ENCODE results near the gene SV2C. TPM values are rescaled to one million over a fixed set of nuclear protein-coding genes. Genes with fewer than 3 reads are reported as not detected.
"Not testable (repeated sequence)": the region's sequence is repeated elsewhere in the genome, so short reads cannot be mapped to it uniquely, and the experiment has no call there.

Gene SV2C
- total RNA-seq, 1 experiment from 2014 or later = not detected

DNA sequence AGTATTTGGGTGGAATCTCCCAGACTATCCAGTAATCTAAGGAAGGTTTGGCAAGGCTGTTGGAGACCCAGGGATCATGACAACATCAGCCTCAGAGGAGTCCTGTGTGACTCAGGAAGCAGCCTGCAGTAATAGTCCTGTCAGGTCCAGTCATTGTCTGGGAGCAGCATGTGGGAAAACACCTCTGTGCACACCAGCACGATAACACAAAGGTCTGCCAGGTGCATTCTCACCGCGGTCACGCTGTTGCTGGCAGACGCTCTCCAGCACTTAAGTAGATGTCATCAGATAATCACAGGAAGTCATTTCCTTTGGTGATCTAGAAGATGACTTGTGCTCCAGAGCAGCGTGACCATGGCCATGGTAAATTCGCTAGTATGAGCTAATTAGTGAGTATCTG, 220.7 kb downstream of the SV2C start:
- no peak overlapping the region for H3K4me3 ChIP-seq
- no peak for DNase-seq (ENCODE audit: low read depth in 1 of 2, low spot score in 2 of 2)

DNA sequence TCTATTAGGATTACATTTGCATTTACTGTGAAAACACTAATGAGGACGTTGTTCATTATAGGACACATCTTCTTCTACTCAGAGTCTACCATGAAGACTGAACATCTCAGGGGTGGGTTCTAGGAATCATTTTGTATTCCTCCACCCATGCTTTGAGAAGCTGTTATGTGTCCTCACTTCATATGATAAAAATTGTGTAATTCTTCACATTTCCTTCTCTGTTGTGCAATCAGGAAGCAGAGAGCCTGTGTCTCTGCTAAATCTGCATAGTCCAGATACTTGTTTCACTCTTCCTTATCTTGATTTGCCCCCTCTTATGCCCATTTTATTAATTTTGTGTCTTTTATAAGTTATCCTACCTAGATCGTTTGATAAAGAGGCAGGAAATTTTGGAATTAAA, 222.1 kb downstream of the SV2C start:
- DNase-seq (ENCODE audit: low read depth in 1 of 2, low spot score in 2 of 2) = no peak
- Histone ChIP-seq H3K9me3 (replicated peaks) (no peaks in the 10 kb centered on the region), H3K27ac (no peak overlapping the region), H3K36me3 (no peaks in the 10 kb centered on the region), H3K4me1 (replicated peaks) (no peaks in the 10 kb centered on the region), H3K27me3 (replicated peaks) (no peaks in the 10 kb centered on the region; the same call in 1 of the 2 replicates), H3K4me3 (no peak overlapping the region)

More for the DNA sequence above, 220.7 kb downstream of the SV2C start:
- Histone ChIP-seq H3K27ac (no peak overlapping the region), H3K4me1 (replicated peaks) (no peaks in the 10 kb centered on the region), H3K27me3 (replicated peaks) (no peaks in the 10 kb centered on the region; the same call in 1 of the 2 replicates), H3K9me3 (replicated peaks) (no peaks in the 10 kb centered on the region), H3K36me3 (no peaks in the 10 kb centered on the region)

DNA sequence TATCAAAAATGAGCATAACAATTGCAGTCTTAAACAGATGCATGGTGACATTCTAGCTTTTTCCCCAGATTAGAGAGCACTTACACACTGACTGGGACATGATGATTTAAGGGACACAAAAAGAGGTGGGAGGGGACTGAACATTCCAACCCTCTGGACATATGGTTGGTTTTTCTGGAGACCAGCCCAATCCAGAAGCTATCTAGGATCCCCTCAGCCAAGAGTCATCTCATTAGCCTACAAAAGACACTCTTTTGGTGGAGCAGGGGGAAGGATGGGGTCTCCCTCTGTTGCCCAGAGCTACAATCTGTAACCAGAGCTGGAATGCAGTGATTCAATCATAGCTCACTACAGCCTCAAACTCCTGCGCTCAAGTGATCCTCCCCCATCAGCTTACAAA, 222.6 kb downstream of the SV2C start:
- no peaks in the 10 kb centered on the region for H3K4me1 ChIP-seq (replicated peaks)
- H3K36me3 ChIP-seq = no peaks in the 10 kb centered on the region
- no peaks in the 10 kb centered on the region for H3K9me3 ChIP-seq (replicated peaks)
- no peak for DNase-seq (ENCODE audit: low read depth in 1 of 2, low spot score in 2 of 2)
- H3K4me3 ChIP-seq = no peak overlapping the region
- H3K27me3 ChIP-seq (replicated peaks) = no peaks in the 10 kb centered on the region; the same call in 1 of the 2 replicates
- H3K27ac ChIP-seq = no peak overlapping the region

DNA sequence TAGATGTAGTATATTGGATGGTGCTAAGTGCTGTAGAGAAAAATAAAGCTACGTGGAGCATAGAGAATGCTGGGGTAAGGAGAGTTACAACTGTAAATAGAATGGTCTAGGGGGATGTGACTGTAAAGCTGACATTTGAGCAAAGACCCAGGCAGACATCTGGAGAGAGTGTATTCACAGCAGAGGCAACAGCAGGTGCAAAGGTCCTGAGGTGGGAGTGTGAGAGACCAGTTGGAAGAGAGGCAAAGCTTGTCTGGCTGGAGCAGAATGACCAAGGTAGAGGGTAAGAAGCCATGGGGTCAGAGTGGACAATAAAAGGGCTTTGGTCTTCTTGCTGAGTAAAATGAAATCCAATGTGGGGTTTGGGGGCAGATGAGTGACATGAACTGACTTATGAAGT, 227.0 kb downstream of the SV2C start:
- H3K9me3 ChIP-seq (replicated peaks) = no peaks in the 10 kb centered on the region
- DNase-seq (ENCODE audit: low read depth in 1 of 2, low spot score in 2 of 2) = no peak
- H3K36me3 ChIP-seq = no peaks in the 10 kb centered on the region

DNA sequence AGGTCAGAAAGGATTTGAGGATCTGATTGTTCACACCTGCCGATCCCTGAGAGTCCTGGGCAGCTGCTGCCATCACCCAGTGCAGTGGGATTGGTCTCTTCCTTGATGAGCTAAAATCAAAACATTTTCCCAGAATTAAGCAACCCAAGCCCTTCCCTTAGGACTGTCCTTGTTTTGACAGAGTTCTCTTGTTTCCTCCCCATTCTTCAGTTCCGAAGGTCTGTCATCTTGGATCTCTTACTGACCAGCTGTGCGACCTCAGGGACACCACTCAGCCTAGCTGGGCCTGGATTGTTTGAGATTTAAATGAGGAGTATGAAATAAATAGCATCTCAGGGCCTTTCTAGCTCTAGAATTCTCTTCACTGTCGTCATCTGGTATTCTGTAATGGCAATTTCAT, 229.6 kb downstream of the SV2C start:
- Histone ChIP-seq H3K4me3 (no peak overlapping the region), H3K27ac (no peak overlapping the region), H3K36me3 (no peaks in the 10 kb centered on the region), H3K9me3 (replicated peaks) (no peaks in the 10 kb centered on the region), H3K4me1 (replicated peaks) (no peaks in the 10 kb centered on the region), H3K27me3 (replicated peaks) (peaks cover 6% of the 10 kb centered on the region; the same call in 1 of the 2 replicates)
- DNase-seq (ENCODE audit: low read depth in 1 of 2, low spot score in 2 of 2) = no peak

More for the DNA sequence above, 227.0 kb downstream of the SV2C start:
- no peak overlapping the region for H3K4me3 ChIP-seq
- no peaks in the 10 kb centered on the region; the same call in 1 of the 2 replicates for H3K27me3 ChIP-seq (replicated peaks)
- no peaks in the 10 kb centered on the region for H3K4me1 ChIP-seq (replicated peaks)
- H3K27ac ChIP-seq = no peak overlapping the region

DNA sequence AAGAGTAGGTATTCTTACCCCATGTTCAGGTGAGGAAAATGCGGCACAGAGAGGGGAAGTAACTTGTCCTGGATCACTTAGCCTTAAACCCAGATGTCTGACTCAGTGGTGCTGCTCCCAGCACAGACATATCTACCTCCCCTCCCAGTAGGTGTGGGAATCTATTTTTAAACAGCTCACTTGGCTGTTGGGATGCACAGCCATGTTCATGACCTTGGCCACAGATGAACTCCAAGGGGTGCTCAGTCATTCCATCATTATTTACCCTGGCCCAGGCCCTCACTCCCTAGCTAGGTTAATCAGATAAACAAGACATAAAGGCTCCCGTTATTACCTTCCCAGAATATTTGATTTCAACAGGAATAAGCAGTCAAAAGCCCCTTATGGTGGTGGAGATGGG, 231.5 kb downstream of the SV2C start:
- H3K9me3 ChIP-seq (replicated peaks) = no peaks in the 10 kb centered on the region
- no peaks in the 10 kb centered on the region for H3K36me3 ChIP-seq
- no peak overlapping the region for H3K4me3 ChIP-seq
- no peak overlapping the region for H3K27ac ChIP-seq
- DNase-seq (ENCODE audit: low read depth in 1 of 2, low spot score in 2 of 2) = no peak
- H3K27me3 ChIP-seq (replicated peaks) = peaks cover 6% of the 10 kb centered on the region; the same call in 1 of the 2 replicates
- no peaks in the 10 kb centered on the region for H3K4me1 ChIP-seq (replicated peaks)

DNA sequence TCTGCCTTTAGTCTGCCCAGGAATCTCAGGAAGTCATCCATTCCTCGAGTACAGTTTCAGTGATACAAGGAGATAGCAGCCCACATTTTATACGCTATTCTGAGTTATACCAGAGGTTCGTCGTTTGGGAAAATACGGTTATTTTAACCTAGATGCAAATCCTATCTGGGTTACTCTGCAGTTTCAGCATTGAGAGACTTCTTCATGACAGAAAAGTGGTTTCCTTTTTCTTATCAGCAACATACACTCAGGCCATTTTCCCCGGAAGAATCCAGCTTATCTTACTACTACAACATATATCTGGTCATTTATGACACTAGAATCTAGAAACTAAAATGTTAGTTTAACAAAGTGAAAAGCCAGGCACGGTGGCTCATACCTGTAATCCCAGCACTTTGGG, 236.5 kb downstream of the SV2C start:
- Histone ChIP-seq H3K36me3 (no peaks in the 10 kb centered on the region), H3K4me1 (replicated peaks) (no peaks in the 10 kb centered on the region), H3K9me3 (replicated peaks) (no peaks in the 10 kb centered on the region), H3K4me3 (no peak overlapping the region), H3K27ac (no peak overlapping the region), H3K27me3 (replicated peaks) (peaks cover 6% of the 10 kb centered on the region; the same call in 1 of the 2 replicates)
- DNase-seq (ENCODE audit: low read depth in 1 of 2, low spot score in 2 of 2) = no peak

DNA sequence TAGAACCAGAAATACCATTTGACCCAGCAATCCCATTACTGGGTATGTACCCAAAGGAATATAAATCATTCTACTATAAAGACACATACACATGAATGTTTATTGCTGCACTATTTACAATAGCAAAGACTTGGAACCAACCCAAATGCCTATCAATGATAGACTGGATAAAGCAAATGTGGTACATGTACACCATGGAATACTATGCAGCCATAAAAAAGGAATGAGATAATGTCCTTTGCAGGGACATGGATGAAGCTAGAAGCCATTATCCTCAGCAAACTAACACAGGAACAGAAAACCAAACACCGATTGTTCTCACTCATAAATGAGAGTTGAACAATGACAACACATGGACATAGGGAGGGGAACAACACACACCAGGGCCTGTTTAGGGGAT, 240.3 kb downstream of the SV2C start:
- not testable (repeated sequence) for H3K4me3 ChIP-seq; H3K27me3 ChIP-seq (replicated peaks); DNase-seq (ENCODE audit: low read depth in 1 of 2, low spot score in 2 of 2); H3K9me3 ChIP-seq (replicated peaks); H3K27ac ChIP-seq; H3K36me3 ChIP-seq; H3K4me1 ChIP-seq (replicated peaks)

DNA sequence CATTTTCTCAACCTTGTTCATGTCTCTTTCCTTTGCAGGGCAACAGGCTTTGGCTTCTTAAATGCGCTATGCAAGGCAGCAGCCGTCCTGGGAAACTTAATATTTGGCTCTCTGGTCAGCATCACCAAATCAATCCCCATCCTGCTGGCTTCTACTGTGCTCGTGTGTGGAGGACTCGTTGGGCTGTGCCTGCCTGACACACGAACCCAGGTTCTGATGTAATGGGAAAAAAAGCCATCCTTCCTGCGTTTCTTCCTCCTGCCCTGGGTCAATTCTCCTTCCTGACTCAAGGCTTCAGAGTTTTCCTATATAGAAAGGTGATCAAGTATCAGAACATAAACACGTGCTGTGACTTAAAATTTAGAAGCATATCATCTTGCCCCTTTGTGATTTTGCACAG, 242.1 kb downstream of the SV2C start:
- H3K9me3 ChIP-seq (replicated peaks) = no peaks in the 10 kb centered on the region
- no peaks in the 10 kb centered on the region for H3K36me3 ChIP-seq
- no peak overlapping the region for H3K27ac ChIP-seq
- no peak overlapping the region for H3K4me3 ChIP-seq
- DNase-seq (ENCODE audit: low read depth in 1 of 2, low spot score in 2 of 2) = no peak
- peaks cover 9% of the 10 kb centered on the region; the same call in 1 of the 2 replicates for H3K27me3 ChIP-seq (replicated peaks)
- no peaks in the 10 kb centered on the region for H3K4me1 ChIP-seq (replicated peaks)

DNA sequence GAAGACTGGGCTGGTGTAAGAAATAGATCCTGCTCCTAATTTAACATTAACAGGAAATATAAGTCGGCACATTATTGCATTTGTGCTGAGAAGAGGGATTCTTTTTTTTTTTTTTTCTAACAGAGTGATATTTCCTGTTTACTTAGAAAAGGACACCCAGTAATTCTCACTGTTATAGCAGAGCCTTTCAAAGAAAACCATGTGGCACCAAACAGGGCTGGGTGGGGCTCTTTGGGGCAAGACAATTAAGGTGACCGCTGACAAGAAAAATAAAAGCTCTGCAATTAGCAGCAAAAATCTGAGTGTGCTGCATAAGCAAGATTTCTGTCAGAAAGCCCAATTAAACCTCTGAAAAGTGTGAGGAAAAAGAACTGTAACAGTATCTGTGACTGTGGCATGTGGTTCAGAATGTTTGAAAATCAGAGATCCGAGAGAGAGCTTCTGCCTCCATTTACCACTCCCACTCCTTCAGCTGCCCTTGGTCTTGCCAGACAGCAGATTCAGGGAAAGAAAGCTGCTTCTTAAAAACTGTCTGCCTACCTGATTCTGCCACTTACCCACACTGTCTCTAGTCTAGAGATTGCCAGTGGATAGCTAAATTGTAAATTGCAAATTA, 242.8 kb downstream of the SV2C start:
- H3K27ac ChIP-seq = no peak overlapping the region
- H3K4me3 ChIP-seq = no peak overlapping the region
- H3K36me3 ChIP-seq = no peaks in the 10 kb centered on the region
- H3K9me3 ChIP-seq (replicated peaks) = no peaks in the 10 kb centered on the region
- H3K4me1 ChIP-seq (replicated peaks) = no peaks in the 10 kb centered on the region
- no peak for DNase-seq (ENCODE audit: low read depth in 1 of 2, low spot score in 2 of 2)
- H3K27me3 ChIP-seq (replicated peaks) = peaks cover 9% of the 10 kb centered on the region; the same call in 1 of the 2 replicates

DNA sequence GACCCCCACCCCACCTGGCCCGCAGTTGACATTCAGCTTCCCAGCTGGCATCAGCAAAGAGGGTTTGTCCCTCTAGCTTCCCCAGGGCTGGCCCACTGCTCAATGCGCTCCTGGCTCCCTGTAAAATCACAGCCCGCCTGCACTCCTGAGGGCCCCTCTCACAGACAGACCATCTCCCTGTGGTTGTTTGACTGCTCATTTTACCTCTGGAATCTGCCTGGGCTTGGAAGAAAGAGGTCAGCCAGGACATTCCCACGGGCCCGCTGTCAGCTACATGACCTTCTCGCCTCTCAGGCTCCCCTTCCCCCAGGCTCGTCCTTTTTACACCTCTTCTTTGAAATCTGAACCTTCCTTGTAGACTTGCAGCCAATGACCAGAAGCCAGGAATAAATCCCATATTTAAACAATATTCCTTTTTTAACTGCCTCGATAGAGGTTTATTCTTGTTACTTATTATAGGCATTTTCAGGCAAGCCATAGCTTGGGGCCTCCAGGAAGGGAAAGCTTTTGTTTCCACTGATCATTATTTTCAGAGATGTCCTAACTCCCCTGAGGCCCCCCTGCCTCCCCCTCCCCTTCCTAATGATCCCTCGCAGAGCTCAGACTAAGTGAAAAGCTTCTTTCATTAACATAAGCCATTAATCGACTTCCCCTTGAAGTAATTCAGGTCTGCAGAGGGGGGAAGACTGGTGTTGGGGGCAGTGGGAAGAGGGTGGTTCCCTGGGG, 243.6 kb downstream of the SV2C start:
- Histone ChIP-seq H3K27ac (no peak overlapping the region), H3K27me3 (replicated peaks) (peaks cover 9% of the 10 kb centered on the region; the same call in 1 of the 2 replicates), H3K4me3 (no peak overlapping the region), H3K36me3 (no peaks in the 10 kb centered on the region), H3K9me3 (replicated peaks) (no peaks in the 10 kb centered on the region), H3K4me1 (replicated peaks) (no peaks in the 10 kb centered on the region)
- no peak for DNase-seq (ENCODE audit: low read depth in 1 of 2, low spot score in 2 of 2)

DNA sequence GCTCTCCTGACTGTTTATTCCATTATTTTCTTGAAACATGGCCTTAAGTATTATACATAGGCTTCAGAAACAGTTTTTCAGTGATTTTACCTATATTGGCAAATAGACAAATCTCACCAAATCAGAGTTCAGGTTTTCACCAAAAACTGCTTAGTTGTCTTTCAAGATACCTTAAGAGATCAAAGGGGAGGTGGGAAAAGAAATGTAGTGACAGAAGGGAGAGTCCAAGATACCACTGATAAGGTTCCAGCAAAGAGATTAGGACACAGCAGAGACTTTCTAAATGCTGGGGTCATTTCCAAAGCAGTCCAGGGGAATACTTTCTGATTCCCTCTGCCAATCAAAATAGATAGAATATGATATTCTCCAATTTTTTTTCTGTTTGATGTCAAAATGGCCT, 246.2 kb downstream of the SV2C start:
- H3K36me3 ChIP-seq = no peaks in the 10 kb centered on the region
- H3K4me1 ChIP-seq (replicated peaks) = no peaks in the 10 kb centered on the region
- no peak overlapping the region for H3K4me3 ChIP-seq
- H3K27ac ChIP-seq = no peak overlapping the region
- H3K27me3 ChIP-seq (replicated peaks) = peaks cover 13% of the 10 kb centered on the region
- H3K9me3 ChIP-seq (replicated peaks) = no peaks in the 10 kb centered on the region
- DNase-seq (ENCODE audit: low read depth in 1 of 2, low spot score in 2 of 2) = no peak

DNA sequence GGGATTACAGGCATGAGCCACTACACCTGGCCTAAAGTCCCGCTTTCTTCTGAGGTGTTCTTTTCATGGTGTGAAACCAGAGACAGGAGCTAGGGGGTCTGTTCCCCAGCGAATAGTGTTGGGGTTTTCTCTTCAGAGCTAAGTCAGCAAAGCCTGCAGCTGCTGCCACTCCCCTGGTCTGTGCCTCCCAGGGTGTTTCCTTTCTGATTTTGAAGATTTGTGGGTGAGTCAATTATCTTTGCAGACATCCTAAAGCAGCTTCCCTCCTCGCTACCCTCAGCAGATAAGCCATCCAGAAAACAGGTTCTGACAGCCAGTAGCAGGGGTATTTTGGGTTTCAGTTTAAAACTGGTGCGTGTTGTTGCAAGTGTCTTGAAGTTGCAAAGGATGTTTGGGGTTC, 247.9 kb downstream of the SV2C start:
- no peaks in the 10 kb centered on the region for H3K36me3 ChIP-seq
- DNase-seq (ENCODE audit: low read depth in 1 of 2, low spot score in 2 of 2) = no peak

DNA sequence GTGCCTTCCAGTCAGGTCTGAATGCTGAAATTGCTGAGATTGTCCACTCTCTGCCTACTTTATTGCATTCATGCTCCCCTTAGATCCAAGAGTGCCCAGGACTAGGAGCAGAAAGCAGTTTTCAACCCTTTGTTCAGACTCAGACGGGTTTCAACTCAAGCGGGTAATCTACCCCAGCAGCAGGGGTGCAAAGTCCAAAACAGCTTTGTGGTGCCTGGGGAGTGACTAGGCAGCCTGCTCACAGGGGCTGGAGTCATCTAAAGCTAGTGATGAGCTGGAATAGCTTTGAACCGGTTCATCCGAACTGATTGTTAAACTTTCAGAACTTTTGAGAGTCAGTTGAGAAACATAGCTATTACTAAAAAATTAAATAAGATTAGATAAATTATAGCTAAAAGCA, 248.9 kb downstream of the SV2C start:
- no peak for DNase-seq (ENCODE audit: low read depth in 1 of 2, low spot score in 2 of 2)
- no peak overlapping the region for H3K4me3 ChIP-seq
- no peaks in the 10 kb centered on the region for H3K36me3 ChIP-seq
- no peak overlapping the region for H3K27ac ChIP-seq
- no peaks in the 10 kb centered on the region for H3K9me3 ChIP-seq (replicated peaks)
- no peaks in the 10 kb centered on the region for H3K4me1 ChIP-seq (replicated peaks)
- peaks cover 10% of the 10 kb centered on the region; the same call in 1 of the 2 replicates for H3K27me3 ChIP-seq (replicated peaks)

More for the DNA sequence above, 247.9 kb downstream of the SV2C start:
- H3K27ac ChIP-seq = no peak overlapping the region
- no peak overlapping the region for H3K4me3 ChIP-seq
- H3K4me1 ChIP-seq (replicated peaks) = no peaks in the 10 kb centered on the region
- H3K27me3 ChIP-seq (replicated peaks) = peaks cover 10% of the 10 kb centered on the region
- no peaks in the 10 kb centered on the region for H3K9me3 ChIP-seq (replicated peaks)

All from SJSA1 (cell line).